ENCODE data around the gene DPEP2. TPM values are rescaled to one million over a fixed set of nuclear protein-coding genes. Genes with fewer than 3 reads are reported as not detected.

DPEP2 gene
- total RNA-seq, 4 donors from 2014 or later: 0.18 to 6.2 (median 4.0) TPM; not detected in 1

- 0 to 2% methylated on average over 20 to 29 of the region's 78 CpGs for WGBS, 2 donors
- peak in 1 of 6 experiments; percentile 10 for TF ChIP-seq CTCF (IDR thresholded peaks at IDR 0.05)
- peak in 3 of 4 donors; percentile 46 to 93 (median 87) for TF ChIP-seq POLR2A (IDR thresholded peaks at IDR 0.05)
- Histone ChIP-seq H3K4me1 (peaks cover 19 to 61% (median 28%) of the 10 kb centered on the region in 3 donors), H3K27me3 (no peaks in the 10 kb centered on the region), H3K9me3 (no peaks in the 10 kb centered on the region), H3K4me3 (peak within 1 kb of the TSS; percentile 55 to 77 (median 70)), H3K27ac (peak within 1 kb of the TSS; percentile 85 to 96 (median 92)), H3K36me3 (peaks cover 0 to under 1% (median 0%) of the 10 kb centered on the region in 3 donors)
- intact Hi-C loops (cut with DNase I): no loop called here
- peak; percentile 23 for DNase-seq
Measured at GRCh38 chr16:67968400-67969253, 30.7 kb downstream of the DPEP2 start, which contains the start of gene SLC12A4. SLC12A4 (minus strand) TSS chr16:67968637; CDS start chr16:67968553, 84 bp downstream.

- TF ChIP-seq CTCF (IDR thresholded peaks at IDR 0.05): no peak
- no peak for DNase-seq
- Histone ChIP-seq H3K27ac (peak overlapping the region; percentile 85 to 96 (median 92)), H3K4me3 (peak overlapping the region; percentile 55 to 77 (median 70)), H3K27me3 (no peaks in the 10 kb centered on the region), H3K9me3 (no peaks in the 10 kb centered on the region), H3K4me1 (peaks cover 22 to 68% (median 34%) of the 10 kb centered on the region in 3 donors), H3K36me3 (peaks cover 0 to 7% (median 0%) of the 10 kb centered on the region in 3 donors)
- intact Hi-C loops (cut with DNase I): no loop called here
- WGBS, 2 donors: 0% methylated on average over 3 to 15 of the region's 45 CpGs
Measured at GRCh38 chr16:67967958-67968399, 31.3 kb downstream of the DPEP2 start.

DNA sequence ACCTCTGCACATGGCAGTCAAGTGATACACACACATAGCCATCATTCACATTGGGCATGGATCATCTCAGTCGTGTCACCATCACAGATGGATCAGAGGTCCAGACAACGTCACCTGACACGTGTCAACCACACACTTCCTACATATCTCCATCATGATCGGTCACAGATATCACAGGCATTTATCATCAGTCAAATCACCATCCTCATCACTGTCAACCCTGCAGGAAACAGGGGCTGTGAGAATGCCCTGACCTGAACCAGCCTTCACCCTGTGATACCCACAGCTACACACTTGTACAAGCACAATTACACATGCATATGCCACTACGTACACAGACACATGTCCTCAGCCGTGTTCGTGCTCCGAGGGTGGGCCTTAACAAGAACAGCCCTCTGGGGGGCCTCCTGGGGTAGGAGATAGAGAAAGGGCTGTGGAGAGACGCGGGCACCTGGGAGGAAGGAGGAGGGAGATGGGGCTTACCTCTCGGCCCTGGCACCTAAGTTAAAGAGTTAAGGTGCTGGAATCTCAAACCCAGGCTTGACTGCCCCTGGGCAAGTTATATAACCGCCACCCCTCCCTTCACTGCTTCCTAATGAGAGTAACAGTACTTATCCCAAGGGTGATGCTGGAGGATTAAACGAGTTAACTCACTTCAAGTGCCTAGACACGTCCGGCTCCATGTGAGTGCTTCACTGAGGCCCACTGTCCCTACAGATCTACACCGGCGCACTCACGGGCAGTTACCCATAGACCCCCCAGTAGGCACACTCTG is 31.9 kb downstream of the DPEP2 start:
- Histone ChIP-seq H3K4me3 (peak overlapping the region; percentile 55 to 77 (median 70)), H3K4me1 (peaks cover 22 to 74% (median 38%) of the 10 kb centered on the region in 3 donors), H3K27ac (peak overlapping the region; percentile 85 to 96 (median 92)), H3K9me3 (no peaks in the 10 kb centered on the region), H3K27me3 (no peaks in the 10 kb centered on the region), H3K36me3 (peaks cover 0 to 13% (median 3%) of the 10 kb centered on the region in 3 donors)
- WGBS, 2 donors: 11 to 24% methylated on average over 11 to 13 of the region's 18 CpGs
- no peak for TF ChIP-seq CTCF (IDR thresholded peaks at IDR 0.05)
- no peak for TF ChIP-seq POLR2A (IDR thresholded peaks at IDR 0.05)
- DNase-seq: no peak
- intact Hi-C loops (cut with DNase I): no loop called here

GRCh38 chr16:67966549-67967182 is 32.6 kb downstream of the DPEP2 start:
- Histone ChIP-seq H3K9me3 (no peaks in the 10 kb centered on the region), H3K36me3 (peaks cover 0 to 19% (median 9%) of the 10 kb centered on the region in 3 donors), H3K27ac (peak overlapping the region; percentile 85 to 96 (median 92)), H3K4me3 (peak overlapping the region; percentile 55 to 77 (median 70)), H3K27me3 (no peaks in the 10 kb centered on the region), H3K4me1 (peaks cover 22 to 81% (median 45%) of the 10 kb centered on the region in 3 donors)
- no peak for DNase-seq
- intact Hi-C loops (cut with DNase I): no loop called here
- 5% methylated on average over 2 of the region's 3 CpGs; no CpG with 5 or more reads in 1 of the 2 donors for WGBS, 2 donors
- TF ChIP-seq CTCF (IDR thresholded peaks at IDR 0.05) (no peak), POLR2A (IDR thresholded peaks at IDR 0.05) (no peak)
